Naive thymus-derived CD8-positive, alpha-beta T cell (primary cell): ENCODE data around the gene HBA1. TPM values are rescaled to one million over a fixed set of nuclear protein-coding genes. Genes with fewer than 3 reads are reported as not detected.
"Not testable (repeated sequence)": the region's sequence is repeated elsewhere in the genome, so short reads cannot be mapped to it uniquely, and the experiment has no call there.

ENCODE experiments used
- ATAC-seq, 2 donors: fragments of 150-1000 bp; cut with Tn5 transposase in 1 of 2; sonication (Bioruptor Pico), chemical (Tn5 transposase) in 1 of 2; 1 replicate in 1 of 2; 2 replicates in 1 of 2; pipeline ENCODE4 v1.10.0; 2021; ENCODE audit warnings: mild to moderate bottlenecking in 2 of 2, moderate library complexity in 2 of 2
- POLR2A ChIA-PET: fragments of 350-600 bp; sonication (Branson Sonifier 250); formaldehyde crosslinking; loops from one replicate; lab custom pipeline; 2021; ENCODE audit warnings: antibody characterized with exemption; lab: Charles Lee
- DNase-seq, 10 donors: peaks; one replicate each; pipeline versions ENCODE4 v3.0.0 to v3.0.0-alpha.2; 2020 to 2022
- H3K27ac Mint-ChIP-seq, 10 donors: one replicate each; pipeline ENCODE4 v1.8.0; 2020 to 2022; ENCODE audit warnings: mild to moderate bottlenecking in 10 of 10, mixed read lengths in 10 of 10, moderate library complexity in 4 of 10, inconsistent platforms in 1 of 10
- H3K27me3 Mint-ChIP-seq, 5 donors: one replicate each; pipeline ENCODE4 v1.8.0; 2021 to 2022; ENCODE audit warnings: mixed read lengths in 5 of 5
- H3K36me3 Mint-ChIP-seq, 3 donors: one replicate each; pipeline ENCODE4 v1.8.0; 2020 to 2022; ENCODE audit warnings: mixed read lengths in 3 of 3, mild to moderate bottlenecking in 2 of 3, inconsistent platforms in 1 of 3
- H3K4me1 Mint-ChIP-seq, 4 donors: one replicate each; pipeline ENCODE4 v1.8.0; 2021 to 2022; ENCODE audit warnings: mixed read lengths in 4 of 4
- H3K4me3 Mint-ChIP-seq, 10 donors: one replicate each; pipeline ENCODE4 v1.8.0; 2020 to 2022; ENCODE audit warnings: mild to moderate bottlenecking in 10 of 10, mixed read lengths in 10 of 10, moderate library complexity in 6 of 10, inconsistent platforms in 1 of 10
- H3K9me3 Mint-ChIP-seq, 9 donors: one replicate each; pipeline ENCODE4 v1.8.0; 2020 to 2022; ENCODE audit warnings: mixed read lengths in 9 of 9, mild to moderate bottlenecking in 3 of 9, inconsistent platforms in 1 of 9, moderate library complexity in 1 of 9
- polyA plus RNA-seq, 3 donors: library from polyadenylated mRNA; unstranded; fragments of 300-500 nt; fragmentation: Illumina TruSeq; gene quantifications; one replicate each; pipeline ENCODE4 v1.2.3, GENCODE V29; 2021
- total RNA-seq, 8 experiments: library from RNA in 2 of 8; stranded (reverse) in 2 of 8; gene quantifications; one replicate each; pipeline ENCODE4 v1.2.3 and lab custom pipeline; 2021 to 2026

The HBA1 gene
- total and polyA plus RNA-seq, 5 experiments from 2014 or later: 1.7 TPM; not detected in 4

DNA sequence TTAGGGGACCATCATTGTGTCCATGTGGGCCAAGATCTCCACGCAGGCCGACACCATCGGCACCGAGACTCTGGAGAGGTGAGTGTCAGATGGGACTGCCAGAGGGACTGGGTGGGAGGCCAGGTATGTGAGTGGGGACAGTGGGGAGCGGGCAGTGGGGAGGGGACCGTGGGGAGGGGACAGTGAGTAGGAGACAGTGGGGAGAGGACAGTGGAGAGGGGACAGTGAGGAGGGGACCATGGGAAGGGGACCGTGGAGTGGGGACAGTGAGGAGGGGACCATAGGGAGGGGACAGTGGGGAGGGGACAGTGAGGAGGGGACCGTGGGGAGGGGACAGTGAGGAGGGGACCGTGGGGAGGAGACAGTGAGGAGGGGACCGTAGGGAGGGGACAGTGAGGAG, 13.3 kb upstream of the HBA1 start:
- ATAC-seq, H3K36me3 Mint-ChIP-seq, DNase-seq, POLR2A ChIA-PET, H3K9me3 Mint-ChIP-seq, H3K4me3 Mint-ChIP-seq, H3K27ac Mint-ChIP-seq: not testable (repeated sequence)
- peaks cover 10 to 58% (median 32%) of the 10 kb centered on the region in 5 donors for H3K27me3 Mint-ChIP-seq
- peaks cover 1 to 18% (median 14%) of the 10 kb centered on the region in 4 donors for H3K4me1 Mint-ChIP-seq

DNA sequence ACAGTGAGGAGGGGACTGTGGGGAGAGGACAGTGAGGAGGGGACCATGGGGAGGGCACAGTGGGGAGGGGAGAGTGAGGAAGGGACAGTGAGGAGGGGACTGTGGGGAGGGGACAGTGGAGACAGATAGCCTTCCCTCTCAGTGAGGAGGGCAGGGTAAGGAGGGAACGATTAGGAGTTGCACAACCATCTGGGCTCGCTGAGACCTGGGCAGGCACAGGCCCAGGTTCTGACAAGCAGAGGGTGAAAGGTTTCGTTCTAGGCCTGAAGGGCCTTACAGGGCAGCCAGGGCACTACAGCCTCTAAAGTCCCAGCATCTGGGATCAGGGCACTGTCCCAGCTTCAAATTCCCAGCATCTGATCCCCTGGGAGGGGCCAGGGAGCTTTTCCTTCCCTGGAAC, 12.8 kb upstream of the HBA1 start:
- Mint-ChIP-seq H3K4me3 (peak overlapping the region in 3 of 10 donors; percentile 29 to 63 (median 44)), H3K27me3 (peaks cover 11 to 58% (median 37%) of the 10 kb centered on the region in 5 donors), H3K4me1 (peaks cover 1 to 18% (median 14%) of the 10 kb centered on the region in 4 donors)
- ATAC-seq, H3K27ac Mint-ChIP-seq, POLR2A ChIA-PET, DNase-seq, H3K36me3 Mint-ChIP-seq, H3K9me3 Mint-ChIP-seq: not testable (repeated sequence)

DNA sequence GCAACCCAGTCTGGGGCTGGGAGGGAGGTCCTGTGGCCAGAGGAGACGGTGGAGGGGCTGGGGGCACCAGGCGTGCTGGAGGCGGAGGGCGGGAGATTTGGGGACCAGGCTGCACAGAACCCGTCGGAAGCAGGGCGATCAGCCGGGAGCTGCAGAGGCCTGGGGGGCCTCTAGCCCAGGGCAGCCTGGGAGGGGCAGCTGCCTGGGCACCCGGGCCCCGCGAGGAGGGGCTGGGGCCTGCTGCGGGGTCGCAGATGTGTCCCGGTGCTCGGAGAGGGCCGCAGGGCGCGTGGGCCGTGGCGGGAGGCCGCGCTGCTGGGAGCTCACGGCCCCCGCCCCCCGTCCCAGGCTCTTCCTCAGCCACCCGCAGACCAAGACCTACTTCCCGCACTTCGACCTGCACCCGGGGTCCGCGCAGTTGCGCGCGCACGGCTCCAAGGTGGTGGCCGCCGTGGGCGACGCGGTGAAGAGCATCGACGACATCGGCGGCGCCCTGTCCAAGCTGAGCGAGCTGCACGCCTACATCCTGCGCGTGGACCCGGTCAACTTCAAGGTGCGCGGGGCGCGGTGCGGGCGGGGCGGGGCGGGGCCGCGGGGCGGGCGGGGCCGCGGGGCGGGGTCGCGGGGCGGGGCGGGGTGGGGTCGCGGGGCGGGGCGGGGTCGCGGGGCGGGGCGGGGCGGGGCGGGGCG, 12.2 kb upstream of the HBA1 start:
- ATAC-seq: peak; percentile 20 to 46
- H3K36me3 Mint-ChIP-seq, H3K9me3 Mint-ChIP-seq, H3K4me3 Mint-ChIP-seq, H3K27ac Mint-ChIP-seq, POLR2A ChIA-PET, DNase-seq: not testable (repeated sequence)
- Mint-ChIP-seq H3K27me3 (peaks cover 14 to 58% (median 36%) of the 10 kb centered on the region in 5 donors), H3K4me1 (peaks cover 1 to 18% (median 14%) of the 10 kb centered on the region in 4 donors)

DNA sequence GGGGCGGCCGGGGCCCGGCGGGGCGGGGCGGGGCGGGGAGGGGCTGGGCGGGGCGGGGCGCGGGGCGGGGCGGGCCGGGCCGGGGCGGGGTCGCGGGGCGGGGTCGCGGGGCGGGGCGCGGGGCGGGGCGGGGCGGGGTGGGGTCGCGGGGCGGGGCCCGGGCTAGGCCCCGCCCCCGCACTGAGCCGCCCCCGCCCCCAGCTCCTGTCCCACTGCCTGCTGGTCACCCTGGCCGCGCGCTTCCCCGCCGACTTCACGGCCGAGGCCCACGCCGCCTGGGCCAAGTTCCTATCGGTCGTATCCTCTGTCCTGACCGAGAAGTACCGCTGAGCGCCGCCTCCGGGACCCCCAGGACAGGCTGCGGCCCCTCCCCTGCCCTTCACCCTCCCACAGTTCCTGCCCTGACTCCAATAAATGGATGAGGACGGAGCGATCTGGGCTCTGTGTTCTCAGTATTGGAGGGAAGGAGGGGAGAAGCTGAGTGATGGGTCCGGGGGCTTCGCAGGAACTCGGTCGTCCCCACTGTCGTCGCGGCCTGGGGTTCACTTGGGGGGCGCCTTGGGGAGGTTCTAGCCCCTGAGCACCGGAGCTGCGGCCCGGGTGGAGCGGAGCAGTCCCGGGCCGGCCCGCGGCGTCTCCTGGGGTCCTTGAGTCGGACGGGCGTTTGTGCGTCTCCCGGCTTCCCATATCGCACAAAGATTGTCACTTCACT, 11.5 kb upstream of the HBA1 start:
- Mint-ChIP-seq H3K36me3 (no peaks in the 10 kb centered on the region), H3K27me3 (peaks cover 12 to 58% (median 31%) of the 10 kb centered on the region in 5 donors), H3K27ac (peak overlapping the region in 1 of 10 donors; percentile 24), H3K4me1 (peaks cover 1 to 18% (median 14%) of the 10 kb centered on the region in 4 donors), H3K9me3 (no peaks in the 10 kb centered on the region), H3K4me3 (peak overlapping the region in 9 of 10 donors; percentile 11 to 81 (median 58))
- POLR2A ChIA-PET: no interaction called here
- peak in 1 of 2 donors; percentile 34 for ATAC-seq
- DNase-seq: no peak

DNA sequence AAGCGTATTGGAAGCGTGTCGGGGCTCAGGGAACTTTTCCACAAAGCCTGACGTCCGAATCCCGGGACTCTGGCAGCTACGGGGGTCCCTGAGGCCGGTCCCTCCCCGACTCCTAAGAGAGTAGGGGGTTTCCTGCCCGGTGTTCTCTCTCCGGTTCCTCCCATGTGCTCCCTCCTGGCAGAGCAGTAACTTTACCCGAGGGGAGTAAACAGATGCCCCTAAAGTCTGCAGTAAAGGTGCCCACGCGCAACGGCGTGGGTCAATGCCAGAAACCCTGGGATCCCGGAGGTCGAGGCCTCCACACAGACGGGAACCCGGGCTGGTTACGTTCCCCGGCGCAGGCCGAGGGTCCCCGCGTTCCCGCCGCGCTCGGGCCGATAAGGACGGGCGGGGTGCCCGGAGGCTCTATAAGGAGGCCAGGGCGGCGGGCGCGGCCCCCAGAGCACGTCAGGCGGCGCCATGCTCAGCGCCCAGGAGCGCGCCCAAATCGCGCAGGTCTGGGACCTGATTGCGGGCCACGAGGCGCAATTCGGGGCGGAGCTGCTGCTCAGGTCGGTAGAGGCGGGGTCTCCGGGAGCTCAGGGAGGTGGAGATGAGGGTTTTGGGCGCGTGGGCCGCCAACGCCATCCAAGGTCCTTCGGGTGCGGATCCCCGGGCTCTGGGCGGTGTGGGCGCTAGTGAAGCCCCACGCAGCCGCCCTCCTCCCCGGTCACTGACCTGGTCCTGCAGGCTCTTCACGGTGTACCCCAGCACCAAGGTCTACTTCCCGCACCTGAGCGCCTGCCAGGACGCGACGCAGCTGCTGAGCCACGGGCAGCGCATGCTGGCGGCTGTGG, 10.7 kb upstream of the HBA1 start, which contains the start of gene HBM:
TSS of gene HBM (plus strand) at position 440 of the 836 bp plus-strand sequence. CDS start at position 460, 20 bp downstream.
- peak in 2 of 10 donors; percentile 17 to 21 for DNase-seq
- Mint-ChIP-seq H3K27me3 (peaks cover 13 to 66% (median 37%) of the 10 kb centered on the region in 5 donors), H3K4me3 (peak within 1 kb of the TSS; percentile 11 to 81 (median 59)), H3K9me3 (no peaks in the 10 kb centered on the region), H3K27ac (peak within 1 kb of the TSS in 1 of 10 donors; percentile 24), H3K4me1 (peaks cover 2 to 18% (median 14%) of the 10 kb centered on the region in 4 donors), H3K36me3 (no peaks in the 10 kb centered on the region)
- POLR2A ChIA-PET: no interaction called here
- ATAC-seq: peak; percentile 51 to 60

DNA sequence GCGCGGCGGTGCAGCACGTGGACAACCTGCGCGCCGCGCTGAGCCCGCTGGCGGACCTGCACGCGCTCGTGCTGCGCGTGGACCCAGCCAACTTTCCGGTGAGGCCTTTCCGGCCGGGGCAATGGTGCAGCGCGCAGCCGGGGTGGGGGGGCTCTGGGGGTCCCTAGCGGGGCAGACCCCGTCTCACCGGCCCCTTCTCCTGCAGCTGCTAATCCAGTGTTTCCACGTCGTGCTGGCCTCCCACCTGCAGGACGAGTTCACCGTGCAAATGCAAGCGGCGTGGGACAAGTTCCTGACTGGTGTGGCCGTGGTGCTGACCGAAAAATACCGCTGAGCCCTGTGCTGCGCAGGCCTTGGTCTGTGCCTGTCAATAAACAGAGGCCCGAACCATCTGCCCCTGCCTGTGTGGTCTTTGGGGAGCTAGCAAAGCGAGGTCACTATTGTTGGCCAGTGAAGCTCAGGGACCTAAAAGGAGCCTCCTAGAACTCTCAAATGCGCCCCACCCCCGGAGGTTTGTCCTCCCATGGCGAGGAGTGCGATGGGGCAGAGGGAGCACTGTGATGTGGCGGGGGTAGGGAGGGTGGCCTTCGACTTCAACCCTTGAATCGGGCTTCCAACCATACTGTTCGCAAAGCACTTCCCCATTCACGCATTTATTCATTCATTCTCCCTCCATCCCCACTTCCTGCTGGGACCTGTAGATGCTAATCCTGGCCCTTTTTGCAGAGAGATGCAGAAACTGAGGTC, 9.9 kb upstream of the HBA1 start:
- H3K36me3 Mint-ChIP-seq: no peaks in the 10 kb centered on the region
- peak overlapping the region in 8 of 10 donors; percentile 20 to 65 (median 48) for H3K4me3 Mint-ChIP-seq
- POLR2A ChIA-PET: no interaction called here
- H3K27me3 Mint-ChIP-seq: peaks cover 15 to 69% (median 34%) of the 10 kb centered on the region in 5 donors
- ATAC-seq: peak; percentile 56 to 60
- no peak for DNase-seq
- no peaks in the 10 kb centered on the region for H3K9me3 Mint-ChIP-seq
- peaks cover 4 to 18% (median 14%) of the 10 kb centered on the region in 4 donors for H3K4me1 Mint-ChIP-seq
- peak overlapping the region in 2 of 10 donors; percentile 18 to 59 for H3K27ac Mint-ChIP-seq

DNA sequence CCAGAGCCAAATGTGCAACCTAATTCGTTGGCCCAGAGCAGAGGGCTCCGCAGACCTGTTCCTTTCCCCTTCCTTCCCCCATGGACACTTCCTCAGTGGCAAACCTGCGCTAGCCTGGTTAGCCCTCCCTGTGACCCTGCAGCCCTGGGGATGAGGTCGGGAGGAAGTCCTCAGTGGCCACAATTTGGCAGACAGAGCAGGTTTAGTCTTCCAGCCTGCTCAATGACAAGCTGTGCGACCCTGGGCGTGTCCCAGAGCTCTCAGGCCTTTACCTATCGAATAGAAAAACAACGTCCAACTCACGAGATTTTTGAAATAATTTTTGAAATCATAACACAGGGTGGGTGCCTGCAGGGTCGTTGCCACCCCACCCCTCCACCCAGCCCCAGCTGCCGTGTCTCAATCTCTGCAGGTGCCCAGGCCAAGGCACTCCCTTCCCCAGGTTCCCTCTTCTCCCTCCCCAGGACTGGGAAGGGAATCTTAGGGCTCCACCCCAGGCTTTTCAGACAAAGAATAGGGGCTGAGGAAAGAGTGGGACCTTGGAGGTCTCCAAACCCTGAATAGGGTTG, 9.3 kb upstream of the HBA1 start:
- POLR2A ChIA-PET: no interaction called here

DNA sequence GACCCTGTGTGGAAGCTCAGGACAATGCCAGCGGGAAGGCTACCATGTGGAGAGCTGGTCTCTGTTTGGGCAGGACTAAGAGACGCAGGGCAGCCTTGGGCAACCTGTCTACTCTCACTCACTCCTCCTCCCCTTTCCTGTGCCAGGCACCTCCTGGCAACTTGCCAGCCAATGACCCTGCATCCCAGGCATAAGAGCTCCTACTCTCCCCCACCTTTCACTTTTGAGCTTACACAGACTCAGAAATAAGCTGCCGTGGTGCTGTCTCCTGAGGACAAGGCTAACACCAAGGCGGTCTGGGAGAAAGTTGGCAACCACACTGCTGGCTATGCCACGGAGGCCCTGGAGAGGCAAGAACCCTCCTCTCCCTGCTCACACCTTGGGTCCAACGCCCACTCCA, 8.1 kb upstream of the HBA1 start:
- POLR2A ChIA-PET: interaction anchor here (0.8 kb wide), 1 partner anchor 14 kb away, joined by 4 read pairs; no protein-coding TSS in a partner anchor
- Mint-ChIP-seq H3K9me3 (no peaks in the 10 kb centered on the region), H3K36me3 (no peaks in the 10 kb centered on the region), H3K4me3 (no peak overlapping the region), H3K27me3 (peaks cover 14 to 64% (median 34%) of the 10 kb centered on the region in 5 donors), H3K4me1 (peaks cover 4 to 20% (median 17%) of the 10 kb centered on the region in 4 donors), H3K27ac (no peak overlapping the region)
- ATAC-seq (no peak), DNase-seq (no peak)

More for the DNA sequence above, 9.3 kb upstream of the HBA1 start:
- DNase-seq (no peak), ATAC-seq (no peak)
- Mint-ChIP-seq H3K4me1 (peaks cover 4 to 18% (median 14%) of the 10 kb centered on the region in 4 donors), H3K4me3 (peak overlapping the region in 8 of 10 donors; percentile 20 to 65 (median 48)), H3K36me3 (no peaks in the 10 kb centered on the region), H3K27ac (peak overlapping the region in 2 of 10 donors; percentile 18 to 59), H3K27me3 (peaks cover 16 to 69% (median 36%) of the 10 kb centered on the region in 5 donors), H3K9me3 (no peaks in the 10 kb centered on the region)

DNA sequence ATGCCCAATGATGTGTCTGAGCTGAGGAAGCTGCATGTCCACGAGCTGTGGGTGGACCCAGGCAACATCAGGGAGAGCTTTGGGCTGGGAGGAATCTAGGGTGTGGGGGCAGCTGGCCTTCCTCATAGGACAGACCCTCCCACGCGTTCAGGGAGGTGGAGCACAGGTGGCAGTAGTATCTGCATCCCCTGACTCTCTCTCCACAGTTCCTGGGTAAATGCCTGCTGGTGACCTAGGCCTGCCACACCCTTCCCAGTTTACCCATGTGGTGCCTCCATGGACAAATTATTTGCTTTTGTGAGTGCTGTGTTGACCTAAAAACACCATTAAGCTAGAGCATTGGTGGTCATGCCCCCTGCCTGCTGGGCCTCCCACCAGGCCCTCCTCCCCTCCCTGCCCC, 7.5 kb upstream of the HBA1 start:
- Mint-ChIP-seq H3K36me3 (no peaks in the 10 kb centered on the region), H3K27me3 (peaks cover 14 to 70% (median 33%) of the 10 kb centered on the region in 5 donors), H3K4me3 (peak overlapping the region in 2 of 10 donors; percentile 1 to 33), H3K27ac (no peak overlapping the region), H3K9me3 (no peaks in the 10 kb centered on the region), H3K4me1 (peaks cover 4 to 24% (median 19%) of the 10 kb centered on the region in 4 donors)
- POLR2A ChIA-PET: no interaction called here
- ATAC-seq (no peak), DNase-seq (no peak)

DNA sequence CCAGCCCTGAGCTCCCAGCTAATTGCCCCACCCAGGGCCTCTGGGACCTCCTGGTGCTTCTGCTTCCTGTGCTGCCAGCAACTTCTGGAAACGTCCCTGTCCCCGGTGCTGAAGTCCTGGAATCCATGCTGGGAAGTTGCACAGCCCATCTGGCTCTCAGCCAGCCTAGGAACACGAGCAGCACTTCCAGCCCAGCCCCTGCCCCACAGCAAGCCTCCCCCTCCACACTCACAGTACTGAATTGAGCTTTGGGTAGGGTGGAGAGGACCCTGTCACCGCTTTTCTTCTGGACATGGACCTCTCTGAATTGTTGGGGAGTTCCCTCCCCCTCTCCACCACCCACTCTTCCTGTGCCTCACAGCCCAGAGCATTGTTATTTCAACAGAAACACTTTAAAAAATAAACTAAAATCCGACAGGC, 6.4 kb upstream of the HBA1 start:
- Mint-ChIP-seq H3K27ac (peak overlapping the region in 1 of 10 donors; percentile 15), H3K4me1 (peaks cover 4 to 30% (median 24%) of the 10 kb centered on the region in 4 donors), H3K27me3 (peaks cover 21 to 80% (median 41%) of the 10 kb centered on the region in 5 donors), H3K4me3 (peak overlapping the region in 1 of 10 donors; percentile 14)
- H3K36me3 Mint-ChIP-seq, ATAC-seq, H3K9me3 Mint-ChIP-seq, DNase-seq, POLR2A ChIA-PET: not testable (repeated sequence)

DNA sequence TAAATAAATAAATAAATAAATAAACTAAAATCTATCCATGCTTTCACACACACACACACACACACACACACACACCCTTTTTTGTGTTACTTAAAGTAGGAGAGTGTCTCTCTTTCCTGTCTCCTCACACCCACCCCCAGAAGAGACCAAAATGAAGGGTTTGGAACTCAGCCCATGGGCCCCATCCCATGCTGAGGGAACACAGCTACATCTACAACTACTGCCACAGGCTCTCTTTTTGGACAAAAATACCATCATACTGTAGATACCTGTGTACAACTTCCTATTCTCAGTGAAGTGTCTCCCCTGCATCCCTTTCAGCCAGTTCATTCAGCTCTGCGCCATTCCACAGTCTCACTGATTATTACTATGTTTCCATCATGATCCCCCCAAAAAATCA, 5.7 kb upstream of the HBA1 start:
- H3K27me3 Mint-ChIP-seq: peaks cover 26 to 83% (median 46%) of the 10 kb centered on the region in 5 donors
- ATAC-seq: no peak
- peak overlapping the region in 1 of 10 donors; percentile 30 for H3K4me3 Mint-ChIP-seq

More for the DNA sequence above, 5.7 kb upstream of the HBA1 start:
- peaks cover 5 to 28% (median 25%) of the 10 kb centered on the region in 4 donors for H3K4me1 Mint-ChIP-seq
- H3K36me3 Mint-ChIP-seq: no peaks in the 10 kb centered on the region
- POLR2A ChIA-PET: no interaction called here
- no peak for DNase-seq
- no peak overlapping the region for H3K27ac Mint-ChIP-seq
- no peaks in the 10 kb centered on the region for H3K9me3 Mint-ChIP-seq
